ENCODE data around the gene FSTL4. TPM values are rescaled to one million over a fixed set of nuclear protein-coding genes. Genes with fewer than 3 reads are reported as not detected.

The FSTL4 gene
- total and polyA plus RNA-seq, 4 donors = 0.02 to 0.18 TPM; not detected in 2

DNA sequence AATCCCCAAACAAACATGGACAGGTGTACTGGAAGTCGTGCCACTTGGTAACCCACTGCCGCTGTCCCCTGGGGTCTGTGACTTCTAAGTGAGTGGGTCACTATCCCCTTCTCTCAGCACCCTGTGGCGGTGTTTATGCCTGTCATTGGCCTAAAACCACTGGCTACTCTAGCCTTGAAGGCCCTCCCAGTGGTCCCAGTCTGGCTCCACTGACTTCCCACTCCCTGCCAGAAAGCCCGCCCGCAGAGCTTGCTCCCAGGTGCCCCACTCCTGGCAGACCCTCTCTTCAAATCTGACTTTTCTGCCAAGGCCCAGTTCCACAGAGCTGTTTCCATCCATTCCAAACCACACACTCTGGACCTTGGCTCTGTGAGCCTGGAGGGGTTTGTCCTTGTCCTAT, 286.0 kb downstream of the FSTL4 start:
- Histone ChIP-seq H3K4me3 (ENCODE audit: low read depth in 1 of 3, low read length in 3 of 3) (no peak overlapping the region), H3K27me3 (ENCODE audit: control insufficient read depth in 4 of 4, insufficient read depth in 4 of 4, low read length in 3 of 4) (no peaks in the 10 kb centered on the region), H3K9me3 (ENCODE audit: control insufficient read depth in 4 of 4, low read length in 3 of 4) (no peaks in the 10 kb centered on the region), H3K36me3 (ENCODE audit: control insufficient read depth in 4 of 4, insufficient read depth in 3 of 4, low read depth in 1 of 4, low read length in 3 of 4) (no peaks in the 10 kb centered on the region), H3K9ac (ENCODE audit: low read depth in 1 of 2, low read length in 2 of 2) (no peak overlapping the region), H3K27ac (ENCODE audit: low read depth in 1 of 2, low read length in 2 of 2) (no peak overlapping the region), H3K4me1 (ENCODE audit: control insufficient read depth in 4 of 4, insufficient read depth in 4 of 4, low read length in 3 of 4) (peaks cover 10 to 35% (median 30%) of the 10 kb centered on the region in 4 donors)
- no peak for DNase-seq (ENCODE audit: low spot score)
- TF ChIP-seq JUND (IDR thresholded peaks at IDR 0.05) = no peak
- no peak for TF ChIP-seq HNF4G (IDR thresholded peaks at IDR 0.05)
- WGBS = 98% methylated on average over 5 of the region's 5 CpGs

DNA sequence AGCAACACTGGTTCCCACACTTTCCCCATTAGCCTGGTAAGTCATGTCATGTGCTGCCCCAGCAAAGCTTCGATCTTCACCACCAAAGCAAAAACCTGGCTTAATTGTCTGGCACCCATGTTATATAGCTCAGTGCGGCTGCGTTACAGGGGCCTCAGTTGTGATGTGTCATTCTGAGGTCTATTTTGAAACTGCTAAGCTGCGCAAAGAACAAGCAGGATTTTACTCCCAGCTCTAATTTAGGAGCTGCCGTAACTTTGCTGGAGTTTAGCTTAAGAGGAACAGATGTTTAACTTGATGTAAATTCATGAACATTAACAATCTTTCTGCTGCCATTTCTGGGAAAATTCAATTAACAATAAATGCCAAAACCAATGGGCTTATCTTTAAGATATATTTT, 286.5 kb downstream of the FSTL4 start:
- no peak for DNase-seq (ENCODE audit: low spot score)
- no peaks in the 10 kb centered on the region for H3K36me3 ChIP-seq (ENCODE audit: control insufficient read depth in 4 of 4, insufficient read depth in 3 of 4, low read depth in 1 of 4, low read length in 3 of 4)
- H3K27me3 ChIP-seq (ENCODE audit: control insufficient read depth in 4 of 4, insufficient read depth in 4 of 4, low read length in 3 of 4) = no peaks in the 10 kb centered on the region
- H3K9me3 ChIP-seq (ENCODE audit: control insufficient read depth in 4 of 4, low read length in 3 of 4) = no peaks in the 10 kb centered on the region
- H3K4me3 ChIP-seq (ENCODE audit: low read depth in 1 of 3, low read length in 3 of 3) = no peak overlapping the region
- TF ChIP-seq, protein P1, sequence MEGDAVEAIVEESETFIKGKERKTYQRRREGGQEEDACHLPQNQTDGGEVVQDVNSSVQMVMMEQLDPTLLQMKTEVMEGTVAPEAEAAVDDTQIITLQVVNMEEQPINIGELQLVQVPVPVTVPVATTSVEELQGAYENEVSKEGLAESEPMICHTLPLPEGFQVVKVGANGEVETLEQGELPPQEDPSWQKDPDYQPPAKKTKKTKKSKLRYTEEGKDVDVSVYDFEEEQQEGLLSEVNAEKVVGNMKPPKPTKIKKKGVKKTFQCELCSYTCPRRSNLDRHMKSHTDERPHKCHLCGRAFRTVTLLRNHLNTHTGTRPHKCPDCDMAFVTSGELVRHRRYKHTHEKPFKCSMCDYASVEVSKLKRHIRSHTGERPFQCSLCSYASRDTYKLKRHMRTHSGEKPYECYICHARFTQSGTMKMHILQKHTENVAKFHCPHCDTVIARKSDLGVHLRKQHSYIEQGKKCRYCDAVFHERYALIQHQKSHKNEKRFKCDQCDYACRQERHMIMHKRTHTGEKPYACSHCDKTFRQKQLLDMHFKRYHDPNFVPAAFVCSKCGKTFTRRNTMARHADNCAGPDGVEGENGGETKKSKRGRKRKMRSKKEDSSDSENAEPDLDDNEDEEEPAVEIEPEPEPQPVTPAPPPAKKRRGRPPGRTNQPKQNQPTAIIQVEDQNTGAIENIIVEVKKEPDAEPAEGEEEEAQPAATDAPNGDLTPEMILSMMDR (IDR thresholded peaks at IDR 0.05; ENCODE audit: low read depth, low read length, missing input control) = no peak
- TF ChIP-seq SP1 (IDR thresholded peaks at IDR 0.05) (no peak), HNF4A (conservative IDR thresholded peaks at IDR 0.05) (no peak), JUND (IDR thresholded peaks at IDR 0.05) (no peak), YY1 (IDR thresholded peaks at IDR 0.05) (no peak), FOXA1 (IDR thresholded peaks at IDR 0.05) (no peak), FOXA2 (IDR thresholded peaks at IDR 0.05) (no peak), HNF4G (IDR thresholded peaks at IDR 0.05) (no peak)
- TF ChIP-seq, protein P2, sequence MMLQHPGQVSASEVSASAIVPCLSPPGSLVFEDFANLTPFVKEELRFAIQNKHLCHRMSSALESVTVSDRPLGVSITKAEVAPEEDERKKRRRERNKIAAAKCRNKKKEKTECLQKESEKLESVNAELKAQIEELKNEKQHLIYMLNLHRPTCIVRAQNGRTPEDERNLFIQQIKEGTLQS (IDR thresholded peaks at IDR 0.05) = no peak
- no peak overlapping the region for H3K9ac ChIP-seq (ENCODE audit: low read depth in 1 of 2, low read length in 2 of 2)
- WGBS = 95% methylated on average over 5 of the region's 5 CpGs
- no peak overlapping the region for H3K27ac ChIP-seq (ENCODE audit: low read depth in 1 of 2, low read length in 2 of 2)
- H3K4me1 ChIP-seq (ENCODE audit: control insufficient read depth in 4 of 4, insufficient read depth in 4 of 4, low read length in 3 of 4) = peaks cover 10 to 35% (median 30%) of the 10 kb centered on the region in 4 donors

DNA sequence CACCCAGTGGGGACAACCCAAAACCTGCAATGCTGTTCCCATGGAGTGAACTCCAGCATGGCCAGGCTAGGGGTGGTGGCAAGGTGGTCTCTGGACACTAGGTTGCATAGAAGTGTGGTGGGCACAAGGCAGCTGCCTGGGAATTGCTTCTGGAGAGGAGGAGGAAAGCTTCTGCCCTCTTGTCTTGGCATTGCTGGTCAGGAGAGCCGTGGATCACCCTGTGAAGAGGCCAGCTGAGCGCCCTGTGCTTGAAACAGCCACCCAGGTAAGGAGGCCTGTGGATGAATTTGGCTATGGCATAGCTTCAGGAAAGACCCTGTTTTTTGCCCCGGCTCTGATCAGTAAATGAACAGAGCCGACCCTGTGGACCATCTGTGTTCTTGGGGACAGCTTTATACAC, 287.4 kb downstream of the FSTL4 start:
- peaks cover 10 to 35% (median 30%) of the 10 kb centered on the region in 4 donors for H3K4me1 ChIP-seq (ENCODE audit: control insufficient read depth in 4 of 4, insufficient read depth in 4 of 4, low read length in 3 of 4)
- no peak for DNase-seq (ENCODE audit: low spot score)
- no peak overlapping the region for H3K27ac ChIP-seq (ENCODE audit: low read depth in 1 of 2, low read length in 2 of 2)
- WGBS = 94% methylated on average over 4 of the region's 4 CpGs
- no peak overlapping the region for H3K9ac ChIP-seq (ENCODE audit: low read depth in 1 of 2, low read length in 2 of 2)
- no peaks in the 10 kb centered on the region for H3K27me3 ChIP-seq (ENCODE audit: control insufficient read depth in 4 of 4, insufficient read depth in 4 of 4, low read length in 3 of 4)
- no peaks in the 10 kb centered on the region for H3K36me3 ChIP-seq (ENCODE audit: control insufficient read depth in 4 of 4, insufficient read depth in 3 of 4, low read depth in 1 of 4, low read length in 3 of 4)
- H3K9me3 ChIP-seq (ENCODE audit: control insufficient read depth in 4 of 4, low read length in 3 of 4) = no peaks in the 10 kb centered on the region
- TF ChIP-seq TAF1 (conservative IDR thresholded peaks at IDR 0.05) = no peak
- TF ChIP-seq FOXA2 (IDR thresholded peaks at IDR 0.05) = no peak
- TF ChIP-seq RAD21 (IDR thresholded peaks at IDR 0.05) = no peak
- no peak for TF ChIP-seq HNF4G (IDR thresholded peaks at IDR 0.05)
- TF ChIP-seq JUND (IDR thresholded peaks at IDR 0.05) = no peak
- TF ChIP-seq, protein P1 (IDR thresholded peaks at IDR 0.05; ENCODE audit: low read depth, low read length, missing input control) = no peak
- TF ChIP-seq, protein P3, sequence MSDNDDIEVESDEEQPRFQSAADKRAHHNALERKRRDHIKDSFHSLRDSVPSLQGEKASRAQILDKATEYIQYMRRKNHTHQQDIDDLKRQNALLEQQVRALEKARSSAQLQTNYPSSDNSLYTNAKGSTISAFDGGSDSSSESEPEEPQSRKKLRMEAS (IDR thresholded peaks at IDR 0.05) = no peak
- TF ChIP-seq HNF4A (conservative IDR thresholded peaks at IDR 0.05) = no peak
- TF ChIP-seq RXRA (IDR thresholded peaks at IDR 0.05) = no peak
- no peak for TF ChIP-seq EGR1 (IDR thresholded peaks at IDR 0.05; ENCODE audit: low read depth in 2 of 2)
- no peak for TF ChIP-seq GABPA (IDR thresholded peaks at IDR 0.05 in 1 of 2, conservative IDR thresholded peaks at IDR 0.05 in 1 of 2)
- no peak for TF ChIP-seq SP1 (IDR thresholded peaks at IDR 0.05)
- TF ChIP-seq, protein P2 (IDR thresholded peaks at IDR 0.05) = no peak
- TF ChIP-seq, protein P4, sequence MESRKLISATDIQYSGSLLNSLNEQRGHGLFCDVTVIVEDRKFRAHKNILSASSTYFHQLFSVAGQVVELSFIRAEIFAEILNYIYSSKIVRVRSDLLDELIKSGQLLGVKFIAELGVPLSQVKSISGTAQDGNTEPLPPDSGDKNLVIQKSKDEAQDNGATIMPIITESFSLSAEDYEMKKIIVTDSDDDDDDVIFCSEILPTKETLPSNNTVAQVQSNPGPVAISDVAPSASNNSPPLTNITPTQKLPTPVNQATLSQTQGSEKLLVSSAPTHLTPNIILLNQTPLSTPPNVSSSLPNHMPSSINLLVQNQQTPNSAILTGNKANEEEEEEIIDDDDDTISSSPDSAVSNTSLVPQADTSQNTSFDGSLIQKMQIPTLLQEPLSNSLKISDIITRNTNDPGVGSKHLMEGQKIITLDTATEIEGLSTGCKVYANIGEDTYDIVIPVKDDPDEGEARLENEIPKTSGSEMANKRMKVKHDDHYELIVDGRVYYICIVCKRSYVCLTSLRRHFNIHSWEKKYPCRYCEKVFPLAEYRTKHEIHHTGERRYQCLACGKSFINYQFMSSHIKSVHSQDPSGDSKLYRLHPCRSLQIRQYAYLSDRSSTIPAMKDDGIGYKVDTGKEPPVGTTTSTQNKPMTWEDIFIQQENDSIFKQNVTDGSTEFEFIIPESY (IDR thresholded peaks at IDR 0.05) = no peak
- no peak for TF ChIP-seq YY1 (IDR thresholded peaks at IDR 0.05)
- TF ChIP-seq NR2F2 (IDR thresholded peaks at IDR 0.05) = no peak
- no peak for TF ChIP-seq FOXA1 (IDR thresholded peaks at IDR 0.05)
- no peak overlapping the region for H3K4me3 ChIP-seq (ENCODE audit: low read depth in 1 of 3, low read length in 3 of 3)

Measured in liver (tissue), 9 donors.